GM20431 (cell line): ENCODE measurements around the gene RAC3.

ENCODE experiments used
- in situ Hi-C: fragments of 300-500 bp; cut with MseI, MboI; formaldehyde crosslinking; loops from one replicate; pipeline ENCODE4 v1.15.0; 2020; ENCODE audit warnings: low sequenced_read_pairs; ENCODE audit not compliant: unreplicated experiment

RAC3 gene

GRCh38 chr17:82063424-82064415 lies 32.2 kb downstream of the RAC3 start:
- in situ Hi-C loops: no loop called here

GRCh38 chr17:82064433-82065192 lies 33.1 kb downstream of the RAC3 start:
- in situ Hi-C loops: no loop called here

GRCh38 chr17:82065193-82065637 lies 33.7 kb downstream of the RAC3 start:
- in situ Hi-C loops: no loop called here

- in situ Hi-C loops: no loop called here
These were observed 34.3 kb downstream of the RAC3 start, which contains the start of gene DUS1L for GRCh38 chr17:82065638-82066303. Gene DUS1L (minus strand): TSS chr17:82065804. CDS start chr17:82065059, 745 bp downstream.

- in situ Hi-C loops: no loop called here
These were observed 39.1 kb downstream of the RAC3 start for GRCh38 chr17:82070611-82071010.

- in situ Hi-C loops: no loop called here
These were observed 41.3 kb downstream of the RAC3 start for GRCh38 chr17:82072827-82073226.

GRCh38 chr17:82073446-82073845 lies 42.0 kb downstream of the RAC3 start:
- in situ Hi-C loops: no loop called here

- in situ Hi-C loops: no loop called here
These were observed 44.7 kb downstream of the RAC3 start for GRCh38 chr17:82076018-82076784.

- in situ Hi-C loops: no loop called here
These were observed 45.5 kb downstream of the RAC3 start for GRCh38 chr17:82076785-82077591.

- in situ Hi-C loops: no loop called here
These were observed 46.3 kb downstream of the RAC3 start for GRCh38 chr17:82077617-82078358.

- in situ Hi-C loops: no loop called here
These were observed 47.0 kb downstream of the RAC3 start for GRCh38 chr17:82078433-82078832.

- in situ Hi-C loops: no loop called here
These were observed 47.7 kb downstream of the RAC3 start for GRCh38 chr17:82079001-82079677.

- in situ Hi-C loops: no loop called here
These were observed 48.7 kb downstream of the RAC3 start for GRCh38 chr17:82080048-82080788.

GRCh38 chr17:82080789-82081464 lies 49.4 kb downstream of the RAC3 start:
- in situ Hi-C loops: no loop called here

- in situ Hi-C loops: no loop called here
These were observed 50.1 kb downstream of the RAC3 start for GRCh38 chr17:82081546-82081945.

GRCh38 chr17:82081966-82082365 lies 50.5 kb downstream of the RAC3 start:
- in situ Hi-C loops: no loop called here
